Measurements from ENCODE around the gene TEX101.

DNA sequence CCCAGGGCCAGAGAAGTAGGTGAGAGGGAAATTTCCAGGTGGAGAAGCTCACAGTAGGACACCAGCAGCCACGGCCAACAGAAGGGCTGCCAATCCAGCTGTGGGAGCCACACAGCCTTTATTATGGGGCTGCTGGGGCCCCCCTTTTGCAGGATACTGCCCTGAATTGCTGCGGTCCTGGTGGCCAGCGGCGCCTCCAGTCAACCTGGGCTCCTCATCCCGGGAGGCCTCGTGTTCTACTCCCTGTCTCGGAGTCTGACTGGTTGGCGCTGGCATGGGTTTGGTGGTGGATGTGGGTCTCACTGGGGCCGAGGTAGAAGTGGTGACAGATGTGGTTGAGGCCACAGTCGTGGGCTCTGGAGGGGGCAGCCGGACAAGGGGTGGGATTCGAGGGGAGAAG is 46.6 kb downstream of the TEX101 start:
- TF ChIP-seq, protein P1, sequence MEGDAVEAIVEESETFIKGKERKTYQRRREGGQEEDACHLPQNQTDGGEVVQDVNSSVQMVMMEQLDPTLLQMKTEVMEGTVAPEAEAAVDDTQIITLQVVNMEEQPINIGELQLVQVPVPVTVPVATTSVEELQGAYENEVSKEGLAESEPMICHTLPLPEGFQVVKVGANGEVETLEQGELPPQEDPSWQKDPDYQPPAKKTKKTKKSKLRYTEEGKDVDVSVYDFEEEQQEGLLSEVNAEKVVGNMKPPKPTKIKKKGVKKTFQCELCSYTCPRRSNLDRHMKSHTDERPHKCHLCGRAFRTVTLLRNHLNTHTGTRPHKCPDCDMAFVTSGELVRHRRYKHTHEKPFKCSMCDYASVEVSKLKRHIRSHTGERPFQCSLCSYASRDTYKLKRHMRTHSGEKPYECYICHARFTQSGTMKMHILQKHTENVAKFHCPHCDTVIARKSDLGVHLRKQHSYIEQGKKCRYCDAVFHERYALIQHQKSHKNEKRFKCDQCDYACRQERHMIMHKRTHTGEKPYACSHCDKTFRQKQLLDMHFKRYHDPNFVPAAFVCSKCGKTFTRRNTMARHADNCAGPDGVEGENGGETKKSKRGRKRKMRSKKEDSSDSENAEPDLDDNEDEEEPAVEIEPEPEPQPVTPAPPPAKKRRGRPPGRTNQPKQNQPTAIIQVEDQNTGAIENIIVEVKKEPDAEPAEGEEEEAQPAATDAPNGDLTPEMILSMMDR (IDR thresholded peaks at IDR 0.05) = no peak
- TF ChIP-seq POLR2A (IDR thresholded peaks at IDR 0.05) = no peak

All from thyroid gland (tissue), 4 donors.